ENCODE results near the gene CASTOR2. TPM values are rescaled to one million over a fixed set of nuclear protein-coding genes. Genes with fewer than 3 reads are reported as not detected.
"Not testable (repeated sequence)": the region's sequence is repeated elsewhere in the genome, so short reads cannot be mapped to it uniquely, and the experiment has no call there.

CASTOR2 gene
- total and polyA plus RNA-seq, 5 experiments from 2014 or later, result 0.31 to 9.3 (median 1.5) TPM

GRCh38 chr7:75048435-75049379 is 84.2 kb downstream of the CASTOR2 start:
- H3K27me3 Mint-ChIP-seq, result no peaks in the 10 kb centered on the region
- DNase-seq, result no peak
- H3K4me3 Mint-ChIP-seq, result no peak overlapping the region
- H3K9me3 Mint-ChIP-seq, result no peaks in the 10 kb centered on the region
- H3K27ac Mint-ChIP-seq, result no peak overlapping the region
- peaks cover 0 to 78% (median 8%) of the 10 kb centered on the region in 3 donors for H3K36me3 Mint-ChIP-seq
- ATAC-seq, result no peak
- H3K4me1 Mint-ChIP-seq, result peaks cover 0 to 5% (median 0%) of the 10 kb centered on the region in 4 donors
- POLR2A ChIA-PET, result no interaction called here

GRCh38 chr7:75049817-75050216 is 85.3 kb downstream of the CASTOR2 start:
- POLR2A ChIA-PET, result interaction anchor here (0.6 to 0.7 kb wide), 2 partner anchors 14 to 396 kb away, joined by 3 to 5 read pairs; no protein-coding TSS in a partner anchor
- DNase-seq, result no peak
- Mint-ChIP-seq H3K27ac (peak overlapping the region in 2 of 10 donors; percentile 53 to 70), H3K27me3 (no peaks in the 10 kb centered on the region), H3K9me3 (no peaks in the 10 kb centered on the region), H3K4me3 (no peak overlapping the region), H3K4me1 (peaks cover 0 to 5% (median 0%) of the 10 kb centered on the region in 4 donors), H3K36me3 (peaks cover 0 to 80% (median 8%) of the 10 kb centered on the region in 3 donors)
- ATAC-seq, result no peak

- DNase-seq (no peak), ATAC-seq (no peak)
- Mint-ChIP-seq H3K4me1 (peaks cover 0 to 5% (median 0%) of the 10 kb centered on the region in 4 donors), H3K27me3 (no peaks in the 10 kb centered on the region), H3K4me3 (no peak overlapping the region), H3K9me3 (no peaks in the 10 kb centered on the region), H3K27ac (no peak overlapping the region), H3K36me3 (peaks cover 0 to 84% (median 14%) of the 10 kb centered on the region in 3 donors)
- POLR2A ChIA-PET, result interaction anchor here (0.6 kb wide), 1 partner anchor 14 kb away, joined by 3 read pairs; no protein-coding TSS in a partner anchor
Observed at GRCh38 chr7:75050501-75050900, 86.0 kb downstream of the CASTOR2 start.

- DNase-seq, result no peak
- Mint-ChIP-seq H3K4me3 (no peak overlapping the region), H3K27ac (no peak overlapping the region), H3K27me3 (no peaks in the 10 kb centered on the region), H3K4me1 (peaks cover 0 to 5% (median 0%) of the 10 kb centered on the region in 4 donors), H3K36me3 (peaks cover 0 to 92% (median 18%) of the 10 kb centered on the region in 3 donors), H3K9me3 (no peaks in the 10 kb centered on the region)
- POLR2A ChIA-PET, result no interaction called here
- ATAC-seq, result no peak
Observed at GRCh38 chr7:75054744-75055143, 90.2 kb downstream of the CASTOR2 start.

- Mint-ChIP-seq H3K4me1 (peaks cover 0 to 5% (median 0%) of the 10 kb centered on the region in 4 donors), H3K9me3 (no peaks in the 10 kb centered on the region), H3K27me3 (no peaks in the 10 kb centered on the region), H3K4me3 (no peak overlapping the region), H3K36me3 (peaks cover 0 to 93% (median 18%) of the 10 kb centered on the region in 3 donors), H3K27ac (no peak overlapping the region)
- POLR2A ChIA-PET, result no interaction called here
- no peak for ATAC-seq
- DNase-seq, result no peak
Observed at GRCh38 chr7:75055155-75055554, 90.7 kb downstream of the CASTOR2 start.

- H3K36me3 Mint-ChIP-seq, result peaks cover 0 to 95% (median 18%) of the 10 kb centered on the region in 3 donors
- H3K4me1 Mint-ChIP-seq, result peaks cover 0 to 5% (median 0%) of the 10 kb centered on the region in 4 donors
- H3K4me3 Mint-ChIP-seq, result no peak overlapping the region
- peak overlapping the region in 1 of 10 donors; percentile 78 for H3K27ac Mint-ChIP-seq
- H3K9me3 Mint-ChIP-seq, result no peaks in the 10 kb centered on the region
- DNase-seq (no peak), ATAC-seq (no peak)
- H3K27me3 Mint-ChIP-seq, result no peaks in the 10 kb centered on the region
- POLR2A ChIA-PET, result no interaction called here
Observed at GRCh38 chr7:75055830-75056772, 91.6 kb downstream of the CASTOR2 start.

GRCh38 chr7:75058406-75058805 is 93.9 kb downstream of the CASTOR2 start:
- H3K4me1 Mint-ChIP-seq, result peaks cover 0 to 2% (median 0%) of the 10 kb centered on the region in 4 donors
- POLR2A ChIA-PET, result no interaction called here
- no peak overlapping the region for H3K4me3 Mint-ChIP-seq
- H3K36me3 Mint-ChIP-seq, result peaks cover 3 to 99% (median 24%) of the 10 kb centered on the region in 3 donors
- no peak overlapping the region for H3K27ac Mint-ChIP-seq
- no peak for DNase-seq
- H3K27me3 Mint-ChIP-seq, result no peaks in the 10 kb centered on the region
- ATAC-seq, result no peak
- no peaks in the 10 kb centered on the region for H3K9me3 Mint-ChIP-seq

- no peak for ATAC-seq
- POLR2A ChIA-PET, result no interaction called here
- Mint-ChIP-seq H3K4me1 (peaks cover 0 to 4% (median 0%) of the 10 kb centered on the region in 4 donors), H3K4me3 (no peak overlapping the region), H3K9me3 (no peaks in the 10 kb centered on the region), H3K27me3 (no peaks in the 10 kb centered on the region), H3K27ac (no peak overlapping the region), H3K36me3 (peaks cover 7 to 94% (median 22%) of the 10 kb centered on the region in 3 donors)
- no peak for DNase-seq
Observed at GRCh38 chr7:75064291-75064690, 99.8 kb downstream of the CASTOR2 start.

GRCh38 chr7:75064801-75065200 is 100.3 kb downstream of the CASTOR2 start:
- POLR2A ChIA-PET, result no interaction called here

GRCh38 chr7:75066521-75066920 is 102.0 kb downstream of the CASTOR2 start:
- Mint-ChIP-seq H3K27me3 (no peaks in the 10 kb centered on the region), H3K27ac (no peak overlapping the region), H3K4me3 (no peak overlapping the region), H3K36me3 (peaks cover 6 to 89% (median 22%) of the 10 kb centered on the region in 3 donors), H3K9me3 (no peaks in the 10 kb centered on the region), H3K4me1 (peaks cover 0 to 4% (median under 1%) of the 10 kb centered on the region in 4 donors)
- POLR2A ChIA-PET, result no interaction called here
- ATAC-seq, result no peak
- DNase-seq, result no peak

More at GRCh38 chr7:75064801-75065200, 100.3 kb downstream of the CASTOR2 start:
- Mint-ChIP-seq H3K36me3 (peaks cover 7 to 94% (median 22%) of the 10 kb centered on the region in 3 donors), H3K27ac (no peak overlapping the region), H3K9me3 (no peaks in the 10 kb centered on the region), H3K4me1 (peaks cover 0 to 4% (median 0%) of the 10 kb centered on the region in 4 donors), H3K4me3 (no peak overlapping the region), H3K27me3 (no peaks in the 10 kb centered on the region)
- ATAC-seq (no peak), DNase-seq (no peak)

GRCh38 chr7:75072981-75073283 is 108.4 kb downstream of the CASTOR2 start:
- Mint-ChIP-seq H3K36me3 (peaks cover 0 to 30% (median 7%) of the 10 kb centered on the region in 3 donors), H3K4me3 (peak overlapping the region; percentile 90 to 98 (median 94)), H3K9me3 (no peaks in the 10 kb centered on the region), H3K27ac (peak overlapping the region; percentile 93 to 99 (median 97)), H3K4me1 (peaks cover 4 to 15% (median 10%) of the 10 kb centered on the region in 4 donors), H3K27me3 (no peaks in the 10 kb centered on the region)
- POLR2A ChIA-PET, result interaction anchor here (0.6 to 1.8 kb wide), 2 partner anchors 10 to 975 kb away, joined by 3 to 5 read pairs; partner anchors contain the start of genes MDH2 and STYXL1
- DNase-seq (no peak), ATAC-seq (no peak)

- Mint-ChIP-seq H3K4me3 (peak overlapping the region; percentile 89 to 98 (median 92)), H3K4me1 (peaks cover 4 to 15% (median 10%) of the 10 kb centered on the region in 4 donors), H3K27ac (peak overlapping the region; percentile 92 to 99 (median 96)), H3K36me3 (peaks cover 0 to 18% (median 3%) of the 10 kb centered on the region in 3 donors)
- not testable (repeated sequence) for H3K27me3 Mint-ChIP-seq, H3K9me3 Mint-ChIP-seq, DNase-seq, ATAC-seq
- POLR2A ChIA-PET, result interaction anchor here (1.8 kb wide), 1 partner anchor 973 kb away, joined by 5 read pairs; the partner anchor contains the start of genes MDH2 and STYXL1
Observed at GRCh38 chr7:75074262-75074641, 109.7 kb downstream of the CASTOR2 start.

Measured in naive thymus-derived CD8-positive, alpha-beta T cell (primary cell).